ENCODE data around the gene REPIN1. TPM values are rescaled to one million over a fixed set of nuclear protein-coding genes. Genes with fewer than 3 reads are reported as not detected.

Gene REPIN1
- total RNA-seq, 1 experiment from 2014 or later: 174 TPM

- no peaks in the 10 kb centered on the region for H3K79me2 ChIP-seq (ENCODE audit: low read depth)
- BruUV-seq (replicated peaks): no TSS peak
- intact Hi-C loops (cut with micrococcal nuclease; ENCODE audit: unreplicated experiment): no loop called here
- peaks cover 20% of the 10 kb centered on the region for H3K4me1 ChIP-seq (replicated peaks; ENCODE audit: insufficient read depth)
- no peak for DNase-seq
- no peaks in the 10 kb centered on the region for H3K9me3 ChIP-seq (ENCODE audit: insufficient read depth, low read depth)
- no peak overlapping the region for H3K4me3 ChIP-seq
- ChIA-PET POLR2A (ENCODE audit: unreplicated experiment) (no interaction called here), CTCF (no interaction called here)
- no peak overlapping the region for H3K27ac ChIP-seq
- no peaks in the 10 kb centered on the region for H3K27me3 ChIP-seq (ENCODE audit: insufficient read depth, low read depth)
- H4K20me1 ChIP-seq (ENCODE audit: insufficient read depth): no peaks in the 10 kb centered on the region
- no peak overlapping the region for H3K4me2 ChIP-seq
- no peak for TF ChIP-seq EZH2 (IDR thresholded peaks at IDR 0.05; ENCODE audit: low read depth)
- TF ChIP-seq, protein P1, sequence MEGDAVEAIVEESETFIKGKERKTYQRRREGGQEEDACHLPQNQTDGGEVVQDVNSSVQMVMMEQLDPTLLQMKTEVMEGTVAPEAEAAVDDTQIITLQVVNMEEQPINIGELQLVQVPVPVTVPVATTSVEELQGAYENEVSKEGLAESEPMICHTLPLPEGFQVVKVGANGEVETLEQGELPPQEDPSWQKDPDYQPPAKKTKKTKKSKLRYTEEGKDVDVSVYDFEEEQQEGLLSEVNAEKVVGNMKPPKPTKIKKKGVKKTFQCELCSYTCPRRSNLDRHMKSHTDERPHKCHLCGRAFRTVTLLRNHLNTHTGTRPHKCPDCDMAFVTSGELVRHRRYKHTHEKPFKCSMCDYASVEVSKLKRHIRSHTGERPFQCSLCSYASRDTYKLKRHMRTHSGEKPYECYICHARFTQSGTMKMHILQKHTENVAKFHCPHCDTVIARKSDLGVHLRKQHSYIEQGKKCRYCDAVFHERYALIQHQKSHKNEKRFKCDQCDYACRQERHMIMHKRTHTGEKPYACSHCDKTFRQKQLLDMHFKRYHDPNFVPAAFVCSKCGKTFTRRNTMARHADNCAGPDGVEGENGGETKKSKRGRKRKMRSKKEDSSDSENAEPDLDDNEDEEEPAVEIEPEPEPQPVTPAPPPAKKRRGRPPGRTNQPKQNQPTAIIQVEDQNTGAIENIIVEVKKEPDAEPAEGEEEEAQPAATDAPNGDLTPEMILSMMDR (conservative IDR thresholded peaks at IDR 0.05): no peak
- H3K9me2 ChIP-seq (ENCODE audit: insufficient read depth): no peaks in the 10 kb centered on the region
- H3F3A ChIP-seq (ENCODE audit: insufficient read depth, low read depth): peaks cover 34% of the 10 kb centered on the region
- H3K36me3 ChIP-seq (ENCODE audit: low read depth): no peaks in the 10 kb centered on the region
- H2AFZ ChIP-seq: no peak overlapping the region
Measured at GRCh38 chr7:150381096-150381495, 12.5 kb downstream of the REPIN1 start.

DNA sequence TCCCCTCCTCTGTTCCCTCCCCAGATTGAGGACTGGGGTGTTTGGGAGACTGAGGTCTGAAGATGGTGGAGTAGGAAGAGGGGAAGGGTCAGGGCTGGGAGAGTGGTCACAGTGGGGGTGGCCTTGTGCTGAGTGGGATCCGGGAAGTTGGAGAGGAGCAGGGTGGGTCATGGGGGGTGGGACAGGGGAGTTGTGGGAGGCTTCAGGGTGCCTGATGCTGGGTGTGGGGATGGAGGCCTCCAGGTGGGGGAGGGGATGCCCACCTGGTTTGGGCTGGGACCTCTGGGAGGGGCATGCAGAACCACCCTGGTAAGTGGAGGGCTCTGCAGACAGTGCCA lies 13.1 kb downstream of the REPIN1 start:
- no peaks in the 10 kb centered on the region for H3K27me3 ChIP-seq (ENCODE audit: insufficient read depth, low read depth)
- no peaks in the 10 kb centered on the region for H4K20me1 ChIP-seq (ENCODE audit: insufficient read depth)
- H3K4me1 ChIP-seq (replicated peaks; ENCODE audit: insufficient read depth): peaks cover 20% of the 10 kb centered on the region
- no peak for DNase-seq
- intact Hi-C loops (cut with micrococcal nuclease; ENCODE audit: unreplicated experiment): no loop called here
- H3K36me3 ChIP-seq (ENCODE audit: low read depth): no peaks in the 10 kb centered on the region
- ChIA-PET POLR2A (ENCODE audit: unreplicated experiment) (no interaction called here), CTCF (no interaction called here)
- no peak overlapping the region for H2AFZ ChIP-seq
- H3K27ac ChIP-seq: no peak overlapping the region
- TF ChIP-seq EZH2 (IDR thresholded peaks at IDR 0.05; ENCODE audit: low read depth): no peak
- no peaks in the 10 kb centered on the region for H3K79me2 ChIP-seq (ENCODE audit: low read depth)
- H3F3A ChIP-seq (ENCODE audit: insufficient read depth, low read depth): peaks cover 27% of the 10 kb centered on the region
- no peaks in the 10 kb centered on the region for H3K9me3 ChIP-seq (ENCODE audit: insufficient read depth, low read depth)
- no peak overlapping the region for H3K4me2 ChIP-seq
- H3K9me2 ChIP-seq (ENCODE audit: insufficient read depth): no peaks in the 10 kb centered on the region
- no TSS peak for BruUV-seq (replicated peaks)
- H3K4me3 ChIP-seq: no peak overlapping the region

GRCh38 chr7:150382123-150382843 lies 13.7 kb downstream of the REPIN1 start:
- Histone ChIP-seq H3K4me1 (replicated peaks; ENCODE audit: insufficient read depth) (peaks cover 20% of the 10 kb centered on the region), H4K20me1 (ENCODE audit: insufficient read depth) (no peaks in the 10 kb centered on the region), H3K4me2 (no peak overlapping the region), H3K4me3 (no peak overlapping the region), H2AFZ (no peak overlapping the region), H3F3A (ENCODE audit: insufficient read depth, low read depth) (peaks cover 22% of the 10 kb centered on the region), H3K79me2 (ENCODE audit: low read depth) (no peaks in the 10 kb centered on the region), H3K9me3 (ENCODE audit: insufficient read depth, low read depth) (no peaks in the 10 kb centered on the region), H3K27ac (no peak overlapping the region), H3K27me3 (ENCODE audit: insufficient read depth, low read depth) (no peaks in the 10 kb centered on the region), H3K36me3 (ENCODE audit: low read depth) (no peaks in the 10 kb centered on the region), H3K9me2 (ENCODE audit: insufficient read depth) (no peaks in the 10 kb centered on the region)
- DNase-seq: no peak
- CTCF ChIA-PET: no interaction called here
- BruUV-seq (replicated peaks): no TSS peak
- TF ChIP-seq, protein P1 (conservative IDR thresholded peaks at IDR 0.05): no peak
- TF ChIP-seq EZH2 (IDR thresholded peaks at IDR 0.05; ENCODE audit: low read depth): no peak
- POLR2A ChIA-PET (ENCODE audit: unreplicated experiment): no interaction called here
- intact Hi-C loops (cut with micrococcal nuclease; ENCODE audit: unreplicated experiment): no loop called here

DNA sequence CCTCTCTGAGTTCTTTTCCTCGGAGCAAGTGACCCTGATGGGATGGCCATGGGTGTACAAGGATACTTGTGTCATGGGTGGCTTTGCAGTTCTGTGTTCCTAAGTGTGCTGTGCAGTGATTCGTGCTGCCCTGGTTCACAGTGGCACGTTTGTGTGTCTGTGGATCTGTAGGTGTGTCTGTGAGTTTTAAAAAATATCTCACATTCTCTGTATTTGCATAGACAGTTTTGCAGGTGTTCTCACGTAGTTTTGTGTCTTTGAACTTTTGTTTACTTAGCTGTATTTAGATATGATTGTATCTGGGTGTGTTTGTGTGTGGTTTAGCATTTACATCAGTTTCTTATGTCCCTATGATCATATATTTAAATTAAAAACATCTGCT lies 14.2 kb downstream of the REPIN1 start:
- TF ChIP-seq, protein P1 (conservative IDR thresholded peaks at IDR 0.05): no peak
- no peak for TF ChIP-seq EZH2 (IDR thresholded peaks at IDR 0.05; ENCODE audit: low read depth)
- Histone ChIP-seq H3K36me3 (ENCODE audit: low read depth) (no peaks in the 10 kb centered on the region), H3K4me2 (no peak overlapping the region), H3K9me3 (ENCODE audit: insufficient read depth, low read depth) (no peaks in the 10 kb centered on the region), H3K27ac (no peak overlapping the region), H4K20me1 (ENCODE audit: insufficient read depth) (no peaks in the 10 kb centered on the region), H3K4me1 (replicated peaks; ENCODE audit: insufficient read depth) (peaks cover 15% of the 10 kb centered on the region), H3K4me3 (no peak overlapping the region), H3K27me3 (ENCODE audit: insufficient read depth, low read depth) (no peaks in the 10 kb centered on the region), H3K9me2 (ENCODE audit: insufficient read depth) (no peaks in the 10 kb centered on the region), H3K79me2 (ENCODE audit: low read depth) (no peaks in the 10 kb centered on the region), H2AFZ (no peak overlapping the region), H3F3A (ENCODE audit: insufficient read depth, low read depth) (peaks cover 16% of the 10 kb centered on the region)
- BruUV-seq (replicated peaks): no TSS peak
- ChIA-PET POLR2A (ENCODE audit: unreplicated experiment) (no interaction called here), CTCF (no interaction called here)
- DNase-seq: no peak
- intact Hi-C loops (cut with micrococcal nuclease; ENCODE audit: unreplicated experiment): no loop called here

Data from PC-9 (cell line).